ENCODE measurements around the gene APOE.

DNA sequence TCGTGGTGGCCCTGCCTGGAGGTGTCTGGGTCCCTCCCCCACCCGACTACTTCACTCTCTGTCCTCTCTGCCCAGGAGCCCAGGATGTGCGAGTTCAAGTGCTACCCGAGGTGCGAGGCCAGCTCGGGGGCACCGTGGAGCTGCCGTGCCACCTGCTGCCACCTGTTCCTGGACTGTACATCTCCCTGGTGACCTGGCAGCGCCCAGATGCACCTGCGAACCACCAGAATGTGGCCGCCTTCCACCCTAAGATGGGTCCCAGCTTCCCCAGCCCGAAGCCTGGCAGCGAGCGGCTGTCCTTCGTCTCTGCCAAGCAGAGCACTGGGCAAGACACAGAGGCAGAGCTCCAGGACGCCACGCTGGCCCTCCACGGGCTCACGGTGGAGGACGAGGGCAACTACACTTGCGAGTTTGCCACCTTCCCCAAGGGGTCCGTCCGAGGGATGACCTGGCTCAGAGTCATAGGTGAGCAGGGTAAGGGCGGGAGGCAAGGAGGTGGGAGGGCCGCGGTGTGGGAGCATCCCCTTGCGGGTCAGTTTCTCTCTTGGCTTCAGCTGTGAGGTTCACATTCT lies 40.3 kb upstream of the APOE start:
- TF ChIP-seq, protein P1, sequence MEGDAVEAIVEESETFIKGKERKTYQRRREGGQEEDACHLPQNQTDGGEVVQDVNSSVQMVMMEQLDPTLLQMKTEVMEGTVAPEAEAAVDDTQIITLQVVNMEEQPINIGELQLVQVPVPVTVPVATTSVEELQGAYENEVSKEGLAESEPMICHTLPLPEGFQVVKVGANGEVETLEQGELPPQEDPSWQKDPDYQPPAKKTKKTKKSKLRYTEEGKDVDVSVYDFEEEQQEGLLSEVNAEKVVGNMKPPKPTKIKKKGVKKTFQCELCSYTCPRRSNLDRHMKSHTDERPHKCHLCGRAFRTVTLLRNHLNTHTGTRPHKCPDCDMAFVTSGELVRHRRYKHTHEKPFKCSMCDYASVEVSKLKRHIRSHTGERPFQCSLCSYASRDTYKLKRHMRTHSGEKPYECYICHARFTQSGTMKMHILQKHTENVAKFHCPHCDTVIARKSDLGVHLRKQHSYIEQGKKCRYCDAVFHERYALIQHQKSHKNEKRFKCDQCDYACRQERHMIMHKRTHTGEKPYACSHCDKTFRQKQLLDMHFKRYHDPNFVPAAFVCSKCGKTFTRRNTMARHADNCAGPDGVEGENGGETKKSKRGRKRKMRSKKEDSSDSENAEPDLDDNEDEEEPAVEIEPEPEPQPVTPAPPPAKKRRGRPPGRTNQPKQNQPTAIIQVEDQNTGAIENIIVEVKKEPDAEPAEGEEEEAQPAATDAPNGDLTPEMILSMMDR (IDR thresholded peaks at IDR 0.05; ENCODE audit: low read length), result no peak
- TF ChIP-seq EZH2 (IDR thresholded peaks at IDR 0.05; ENCODE audit: borderline replicate concordance, low read length), result no peak
